ENCODE results near the gene CRISP1. TPM values are rescaled to one million over a fixed set of nuclear protein-coding genes. Genes with fewer than 3 reads are reported as not detected.

The CRISP1 gene, protein sequence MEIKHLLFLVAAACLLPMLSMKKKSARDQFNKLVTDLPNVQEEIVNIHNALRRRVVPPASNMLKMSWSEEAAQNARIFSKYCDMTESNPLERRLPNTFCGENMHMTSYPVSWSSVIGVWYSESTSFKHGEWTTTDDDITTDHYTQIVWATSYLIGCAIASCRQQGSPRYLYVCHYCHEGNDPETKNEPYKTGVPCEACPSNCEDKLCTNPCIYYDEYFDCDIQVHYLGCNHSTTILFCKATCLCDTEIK
- total RNA-seq (2012; rRNA removed), result not detected in 2 replicates
- not detected in 2 replicates for polyA plus RNA-seq (2012; rRNA removed)
- not detected in 2 replicates for polyA plus RNA-seq (2012; cell fraction: cytosol; rRNA removed)
- not detected in 2 replicates for polyA plus RNA-seq (2012; cell fraction: nucleus; rRNA removed; ENCODE audit: low replicate concordance)
- Bru-seq, nascent RNA, result not detected
- not detected for BruChase-seq, experiment 1, labeled RNA remaining after a 6-hour chase
- BruChase-seq, experiment 2, labeled RNA remaining after a 2-hour chase, result not detected
- long read RNA-seq, result 0 reads

DNA sequence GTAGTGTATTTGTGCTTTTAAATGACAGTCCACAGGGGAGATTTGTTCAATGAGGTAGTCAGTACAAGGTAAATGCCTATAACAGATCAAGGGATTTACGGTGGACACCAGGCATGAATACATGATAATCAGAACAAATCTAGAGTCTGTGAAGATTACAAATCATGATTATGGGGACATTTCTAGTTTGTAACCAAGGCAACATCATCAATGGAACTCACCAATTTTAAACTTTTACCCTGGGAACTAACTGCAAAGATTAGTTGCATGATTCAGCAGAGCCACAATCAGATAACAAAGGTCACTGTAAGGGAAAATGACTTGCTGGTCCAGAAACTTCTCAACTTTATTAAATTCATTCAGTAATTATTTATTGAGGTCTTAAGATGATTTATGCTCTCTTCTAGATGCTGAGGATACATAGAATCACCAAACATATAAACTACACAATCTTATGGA lies at the start of gene CRISP1:
TSS of gene CRISP1 (minus strand) at position 51 of the 459 bp plus-strand sequence. CDS start 9,135 bp downstream, outside the sequence.
- intact Hi-C loops (cut with micrococcal nuclease) (no loop called here), dilution Hi-C loops (cut with HindIII; ENCODE audit: low sequenced_read_pairs, unreplicated experiment) (no loop called here)
- BruUV-seq (replicated peaks), result no TSS peak

More for the DNA sequence above, at the start of gene CRISP1:
- CTCF ChIA-PET, result no interaction called here
- Histone ChIP-seq H4K5ac (ENCODE audit: low read depth, low read length) (no peak within 1 kb of the TSS), H2AK9ac (replicated peaks; ENCODE audit: low read depth, low read length, poor library complexity) (no peak within 1 kb of the TSS), H2BK15ac (ENCODE audit: low read depth, low read length) (no peak within 1 kb of the TSS), H3K9me3 (ENCODE audit: control insufficient read depth, insufficient read depth, low read length) (no peaks in the 10 kb centered on the region), H3K79me1 (ENCODE audit: low read depth in 1 of 2, low read length in 2 of 2) (no peaks in the 10 kb centered on the region), H4K20me1 (ENCODE audit: insufficient read depth, low read length) (no peaks in the 10 kb centered on the region), H3K4me2 (ENCODE audit: low read depth, low read length) (no peak within 1 kb of the TSS), H3K4me3 (ENCODE audit: insufficient read depth, low read depth, low read length) (no peak within 1 kb of the TSS), H3K4ac (ENCODE audit: low read depth, low read length) (no peak within 1 kb of the TSS), H3K56ac (ENCODE audit: extremely low read depth, insufficient read depth, low read length) (no peak within 1 kb of the TSS), H3K36me3 (ENCODE audit: control insufficient read depth, insufficient read depth, low read length) (no peaks in the 10 kb centered on the region), H4K91ac (ENCODE audit: insufficient read depth, low read depth, low read length) (no peak within 1 kb of the TSS), H3K4me1 (ENCODE audit: control insufficient read depth, insufficient read depth, low read length) (no peaks in the 10 kb centered on the region), H3K23ac (ENCODE audit: low read depth, low read length) (no peak within 1 kb of the TSS), H3K18ac (ENCODE audit: low read depth, low read length) (no peak within 1 kb of the TSS), H3K27me3 (ENCODE audit: control insufficient read depth, insufficient read depth, low read length) (no peaks in the 10 kb centered on the region), H3K9ac (ENCODE audit: low read depth, low read length) (no peak within 1 kb of the TSS), H2AK5ac (ENCODE audit: low read depth, low read length) (no peak within 1 kb of the TSS), H3K27ac (ENCODE audit: insufficient read depth, low read length) (no peak within 1 kb of the TSS), H2BK20ac (ENCODE audit: low read depth, low read length) (no peak within 1 kb of the TSS), H2BK5ac (ENCODE audit: low read depth, low read length, poor library complexity, severe bottlenecking) (no peak within 1 kb of the TSS), H3K14ac (replicated peaks; ENCODE audit: low read depth, low read length) (no peak within 1 kb of the TSS), H3K9me1 (ENCODE audit: insufficient read depth, low read length) (no peaks in the 10 kb centered on the region), H2BK120ac (ENCODE audit: low read depth, low read length) (no peak within 1 kb of the TSS), H2AFZ (replicated peaks; ENCODE audit: low read length, poor library complexity) (no peak within 1 kb of the TSS), H4K8ac (ENCODE audit: low read depth in 2 of 2, low read length in 2 of 2) (no peak within 1 kb of the TSS)
- POLR2A ChIA-PET (ENCODE audit: unreplicated experiment), result no interaction called here
- no CpG with 5 or more reads among the region's 1 CpG for WGBS, 2 experiments (ENCODE audit: extremely low coverage in 2 of 2, insufficient read length in 1 of 2)
- TF ChIP-seq FOS (IDR thresholded peaks at IDR 0.05; ENCODE audit: low read depth, low read length) (no peak), MAFK (IDR thresholded peaks at IDR 0.05; ENCODE audit: low read depth, low read length) (no peak), MAZ (IDR thresholded peaks at IDR 0.05; ENCODE audit: borderline replicate concordance, low read depth, low read length) (no peak), RCOR1 (IDR thresholded peaks at IDR 0.05; ENCODE audit: insufficient replicate concordance, low read length) (no peak), RFX5 (IDR thresholded peaks at IDR 0.05; ENCODE audit: low read depth, low read length) (no peak), RAD21 (IDR thresholded peaks at IDR 0.05; ENCODE audit: low read length) (no peak), BHLHE40 (IDR thresholded peaks at IDR 0.05; ENCODE audit: low read depth, low read length) (no peak), CEBPB (IDR thresholded peaks at IDR 0.05; ENCODE audit: low read depth, low read length) (no peak), MXI1 (IDR thresholded peaks at IDR 0.05; ENCODE audit: borderline replicate concordance, low read depth, low read length) (no peak), NFE2L2 (IDR thresholded peaks at IDR 0.05; ENCODE audit: low read depth, low read length) (no peak), SMC3 (IDR thresholded peaks at IDR 0.05; ENCODE audit: low read depth, low read length) (no peak)
- TF ChIP-seq, protein P1, sequence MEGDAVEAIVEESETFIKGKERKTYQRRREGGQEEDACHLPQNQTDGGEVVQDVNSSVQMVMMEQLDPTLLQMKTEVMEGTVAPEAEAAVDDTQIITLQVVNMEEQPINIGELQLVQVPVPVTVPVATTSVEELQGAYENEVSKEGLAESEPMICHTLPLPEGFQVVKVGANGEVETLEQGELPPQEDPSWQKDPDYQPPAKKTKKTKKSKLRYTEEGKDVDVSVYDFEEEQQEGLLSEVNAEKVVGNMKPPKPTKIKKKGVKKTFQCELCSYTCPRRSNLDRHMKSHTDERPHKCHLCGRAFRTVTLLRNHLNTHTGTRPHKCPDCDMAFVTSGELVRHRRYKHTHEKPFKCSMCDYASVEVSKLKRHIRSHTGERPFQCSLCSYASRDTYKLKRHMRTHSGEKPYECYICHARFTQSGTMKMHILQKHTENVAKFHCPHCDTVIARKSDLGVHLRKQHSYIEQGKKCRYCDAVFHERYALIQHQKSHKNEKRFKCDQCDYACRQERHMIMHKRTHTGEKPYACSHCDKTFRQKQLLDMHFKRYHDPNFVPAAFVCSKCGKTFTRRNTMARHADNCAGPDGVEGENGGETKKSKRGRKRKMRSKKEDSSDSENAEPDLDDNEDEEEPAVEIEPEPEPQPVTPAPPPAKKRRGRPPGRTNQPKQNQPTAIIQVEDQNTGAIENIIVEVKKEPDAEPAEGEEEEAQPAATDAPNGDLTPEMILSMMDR (conservative IDR thresholded peaks at IDR 0.05; ENCODE audit: low read depth, low read length), result no peak
- TF ChIP-seq, protein P2, sequence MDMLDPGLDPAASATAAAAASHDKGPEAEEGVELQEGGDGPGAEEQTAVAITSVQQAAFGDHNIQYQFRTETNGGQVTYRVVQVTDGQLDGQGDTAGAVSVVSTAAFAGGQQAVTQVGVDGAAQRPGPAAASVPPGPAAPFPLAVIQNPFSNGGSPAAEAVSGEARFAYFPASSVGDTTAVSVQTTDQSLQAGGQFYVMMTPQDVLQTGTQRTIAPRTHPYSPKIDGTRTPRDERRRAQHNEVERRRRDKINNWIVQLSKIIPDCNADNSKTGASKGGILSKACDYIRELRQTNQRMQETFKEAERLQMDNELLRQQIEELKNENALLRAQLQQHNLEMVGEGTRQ (IDR thresholded peaks at IDR 0.05; ENCODE audit: low read depth, low read length), result no peak
- TF ChIP-seq, protein P3, sequence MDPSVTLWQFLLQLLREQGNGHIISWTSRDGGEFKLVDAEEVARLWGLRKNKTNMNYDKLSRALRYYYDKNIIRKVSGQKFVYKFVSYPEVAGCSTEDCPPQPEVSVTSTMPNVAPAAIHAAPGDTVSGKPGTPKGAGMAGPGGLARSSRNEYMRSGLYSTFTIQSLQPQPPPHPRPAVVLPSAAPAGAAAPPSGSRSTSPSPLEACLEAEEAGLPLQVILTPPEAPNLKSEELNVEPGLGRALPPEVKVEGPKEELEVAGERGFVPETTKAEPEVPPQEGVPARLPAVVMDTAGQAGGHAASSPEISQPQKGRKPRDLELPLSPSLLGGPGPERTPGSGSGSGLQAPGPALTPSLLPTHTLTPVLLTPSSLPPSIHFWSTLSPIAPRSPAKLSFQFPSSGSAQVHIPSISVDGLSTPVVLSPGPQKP (IDR thresholded peaks at IDR 0.05; ENCODE audit: borderline replicate concordance, low read depth, low read length), result no peak
- no peak for DNase-seq
- ATAC-seq (ENCODE audit: low read depth), result no peak
- in situ Hi-C loops (cut with MboI; ENCODE audit: low sequenced_read_pairs), result no loop called here

Data from IMR-90 (cell line).